Panc1 (cell line): ENCODE results near the gene PARP15. TPM values are rescaled to one million over a fixed set of nuclear protein-coding genes. Genes with fewer than 3 reads are reported as not detected.

ENCODE experiments used
- ATAC-seq: fragments of 200-7000 bp; cut with Tn5 transposase; 2 replicates; pipeline ENCODE4 v1.9.1; 2020; ENCODE audit warnings: mild to moderate bottlenecking, moderate library complexity
- BruUV-seq: library from RNA; stranded (reverse); fragments of 400-500 nt; replicated peaks from 2 replicates; lab custom pipeline; 2021; lab: Mats Ljungman, UMichigan
- CTCF ChIA-PET: fragments of 300-600 bp; sonication (Branson Sonifier 250); formaldehyde crosslinking; loops from one replicate; lab custom pipeline; 2022; ENCODE audit warnings: antibody characterized with exemption; lab: Charles Lee
- POLR2A ChIA-PET: fragments of 300-600 bp; sonication (Branson Sonifier 250); formaldehyde crosslinking; loops from one replicate; lab custom pipeline; 2022; ENCODE audit warnings: antibody characterized with exemption; lab: Charles Lee
- DNase-seq: peaks from one replicate; pipeline ENCODE4 v3.0.0-alpha.2; 2010; ENCODE audit warnings: low read depth, low spot score
- H3K27ac ChIP-seq: 2 replicates; pipeline ENCODE4 v1.5.1; 2011; ENCODE audit warnings: mild to moderate bottlenecking, low read length, inconsistent platforms
- H3K27me3 ChIP-seq: fragments of 200-500 bp; sonication (Bioruptor generic); 2 replicates; pipeline ENCODE4 v1.6.0; 2014; ENCODE audit warnings: low read length, inconsistent platforms; ENCODE audit not compliant: control insufficient read depth, insufficient read depth
- H3K36me3 ChIP-seq: fragments of 200-500 bp; sonication (Bioruptor generic); 2 replicates; pipeline ENCODE4 v1.5.1; 2014; ENCODE audit warnings: inconsistent platforms, mild to moderate bottlenecking, low read length, moderate library complexity; ENCODE audit not compliant: control insufficient read depth, insufficient read depth
- H3K4me1 ChIP-seq: 2 replicates; pipeline ENCODE4 v1.5.1; 2011; ENCODE audit warnings: inconsistent platforms, mild to moderate bottlenecking, low read length, moderate library complexity; ENCODE audit not compliant: control insufficient read depth, insufficient read depth
- H3K4me3 ChIP-seq, 2 experiments: 2 replicates each; pipeline ENCODE4 v1.5.1; 2011 to 2012; ENCODE audit warnings: low read depth in 2 of 2, low read length in 2 of 2, mild to moderate bottlenecking in 2 of 2, inconsistent platforms in 1 of 2, moderate library complexity in 1 of 2
- H3K9me3 ChIP-seq: fragments of 200-500 bp; sonication (Bioruptor generic); 2 replicates; pipeline ENCODE4 v1.5.1; 2014; ENCODE audit warnings: low read depth, mild to moderate bottlenecking, inconsistent platforms, low read length, moderate library complexity; ENCODE audit not compliant: control insufficient read depth, insufficient read depth
- CTCF ChIP-seq: fragments of 450-650 bp; IDR thresholded peaks from 2 replicates; pipeline ENCODE4 v1.5.1; 2017; ENCODE audit warnings: mild to moderate bottlenecking
- POLR2AphosphoS5 ChIP-seq: IDR thresholded peaks from 2 replicates; pipeline ENCODE4 v1.6.1; 2012; ENCODE audit warnings: mild to moderate bottlenecking, low read depth, low read length, moderate library complexity
- REST ChIP-seq, 2 experiments: IDR thresholded peaks; 2 replicates each; pipeline ENCODE4 v1.6.1; 2011 to 2012; ENCODE audit warnings: low read depth in 2 of 2, control low read depth in 1 of 2, low read length in 1 of 2, mild to moderate bottlenecking in 1 of 2, moderate library complexity in 1 of 2; ENCODE audit not compliant: insufficient read depth in 1 of 2
- SIN3A ChIP-seq: IDR thresholded peaks from 2 replicates; pipeline ENCODE4 v1.6.1; 2012; ENCODE audit warnings: low read depth, mild to moderate bottlenecking, low read length, moderate library complexity, borderline replicate concordance; ENCODE audit not compliant: insufficient read depth
- TCF7L2 ChIP-seq: IDR thresholded peaks from 2 replicates; pipeline ENCODE4 v1.6.1; 2011; ENCODE audit warnings: mild to moderate bottlenecking, low read depth, low read length, inconsistent platforms
- in situ Hi-C: cut with HindIII; loops from 2 replicates; pipeline ENCODE4 v1.10.0; 2016; ENCODE audit warnings: low sequenced_read_pairs, low pct_unique_long_range_greater_than_20kb
- intact Hi-C: fragments of 100-400 bp; cut with micrococcal nuclease; formaldehyde crosslinking; loops from one replicate; pipeline ENCODE4 v1.10.0; 2022; ENCODE audit not compliant: unreplicated experiment
- total RNA-seq: library from RNA; stranded (reverse); gene quantifications from one replicate; pipeline ENCODE4 v1.2.1, GENCODE V29; 2021; ENCODE audit not compliant: unreplicated experiment

PARP15 gene
- total RNA-seq, 1 experiment from 2014 or later = 0.21 TPM

- H3K27ac ChIP-seq = no peak overlapping the region
- POLR2A ChIA-PET = interaction anchor here (0.5 kb wide), 1 partner anchor 579 kb away, joined by 4 read pairs; no protein-coding TSS in a partner anchor
- BruUV-seq = no TSS peak
- no peaks in the 10 kb centered on the region for H3K9me3 ChIP-seq
- H3K4me1 ChIP-seq = no peaks in the 10 kb centered on the region
- in situ Hi-C loops = no loop called here
- H3K36me3 ChIP-seq = no peaks in the 10 kb centered on the region
- peaks cover 6% of the 10 kb centered on the region; the same call in 1 of the 2 replicates for H3K27me3 ChIP-seq
- H3K4me3 ChIP-seq = no peak overlapping the region
- DNase-seq (no peak), ATAC-seq (no peak)
- CTCF ChIA-PET = no interaction called here
- intact Hi-C loops = no loop called here
- no peak for TF ChIP-seq REST (IDR thresholded peaks at IDR 0.05; ENCODE audit: insufficient read depth in 1 of 2, low read depth in 2 of 2, low read length in 1 of 2)
- no peak for TF ChIP-seq TCF7L2
- no peak for TF ChIP-seq POLR2AphosphoS5
- TF ChIP-seq CTCF = no peak
- no peak for TF ChIP-seq SIN3A
Observed at GRCh38 chr3:122629763-122630162, 52.3 kb downstream of the PARP15 start.

GRCh38 chr3:122635789-122636188 lies 58.3 kb downstream of the PARP15 start:
- ChIA-PET POLR2A (interaction anchor here (0.6 kb wide), 1 partner anchor 293 kb away, joined by 4 read pairs; no protein-coding TSS in a partner anchor), CTCF (no interaction called here)
- no TSS peak for BruUV-seq
- H3K4me3 ChIP-seq = no peak overlapping the region
- TF ChIP-seq REST (IDR thresholded peaks at IDR 0.05; ENCODE audit: insufficient read depth in 1 of 2, low read depth in 2 of 2, low read length in 1 of 2) = no peak
- TF ChIP-seq CTCF = no peak
- TF ChIP-seq POLR2AphosphoS5 = no peak
- no peak for TF ChIP-seq TCF7L2
- TF ChIP-seq SIN3A = no peak
- DNase-seq = no peak
- H3K27ac ChIP-seq = no peak overlapping the region
- intact Hi-C loops (no loop called here), in situ Hi-C loops (no loop called here)
- H3K9me3 ChIP-seq = no peaks in the 10 kb centered on the region
- no peaks in the 10 kb centered on the region for H3K4me1 ChIP-seq
- no peak for ATAC-seq
- no peaks in the 10 kb centered on the region for H3K36me3 ChIP-seq
- peaks cover 11% of the 10 kb centered on the region; the same call in 1 of the 2 replicates for H3K27me3 ChIP-seq
